ENCODE data around the gene PTPRD.

PTPRD gene

DNA sequence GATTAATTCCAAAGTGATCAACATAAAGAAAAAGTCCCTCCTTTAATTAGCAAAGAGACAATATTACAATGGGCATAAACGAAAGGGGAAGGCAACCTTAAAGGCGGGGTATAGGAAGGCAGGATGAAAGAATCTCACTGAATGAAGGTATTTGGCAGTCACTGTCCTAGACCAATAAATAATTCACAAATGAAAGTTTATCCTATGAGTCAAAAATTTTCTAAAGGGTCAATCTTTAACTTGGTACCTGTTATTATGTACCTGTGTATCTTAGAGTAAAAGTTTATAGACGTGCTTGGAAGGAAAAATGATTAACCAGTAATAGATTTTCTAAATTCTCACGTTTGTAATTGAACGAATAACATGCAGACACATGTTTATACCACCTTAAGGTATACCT is 1867.5 kb downstream of the PTPRD start:
- Histone ChIP-seq H3K36me3 (ENCODE audit: control insufficient read depth in 2 of 2, insufficient read depth in 1 of 2, low read length in 2 of 2) (no peaks in the 10 kb centered on the region), H3K4me1 (ENCODE audit: control insufficient read depth, insufficient read depth, low read length) (no peaks in the 10 kb centered on the region), H3K9me3 (ENCODE audit: control insufficient read depth, insufficient read depth, low read depth, low read length) (no peaks in the 10 kb centered on the region), H3K4me3 (ENCODE audit: low read depth, low read length) (no peak overlapping the region), H3K27ac (ENCODE audit: extremely low read depth, low read depth, low read length) (no peak overlapping the region)
- TF ChIP-seq, protein P1, sequence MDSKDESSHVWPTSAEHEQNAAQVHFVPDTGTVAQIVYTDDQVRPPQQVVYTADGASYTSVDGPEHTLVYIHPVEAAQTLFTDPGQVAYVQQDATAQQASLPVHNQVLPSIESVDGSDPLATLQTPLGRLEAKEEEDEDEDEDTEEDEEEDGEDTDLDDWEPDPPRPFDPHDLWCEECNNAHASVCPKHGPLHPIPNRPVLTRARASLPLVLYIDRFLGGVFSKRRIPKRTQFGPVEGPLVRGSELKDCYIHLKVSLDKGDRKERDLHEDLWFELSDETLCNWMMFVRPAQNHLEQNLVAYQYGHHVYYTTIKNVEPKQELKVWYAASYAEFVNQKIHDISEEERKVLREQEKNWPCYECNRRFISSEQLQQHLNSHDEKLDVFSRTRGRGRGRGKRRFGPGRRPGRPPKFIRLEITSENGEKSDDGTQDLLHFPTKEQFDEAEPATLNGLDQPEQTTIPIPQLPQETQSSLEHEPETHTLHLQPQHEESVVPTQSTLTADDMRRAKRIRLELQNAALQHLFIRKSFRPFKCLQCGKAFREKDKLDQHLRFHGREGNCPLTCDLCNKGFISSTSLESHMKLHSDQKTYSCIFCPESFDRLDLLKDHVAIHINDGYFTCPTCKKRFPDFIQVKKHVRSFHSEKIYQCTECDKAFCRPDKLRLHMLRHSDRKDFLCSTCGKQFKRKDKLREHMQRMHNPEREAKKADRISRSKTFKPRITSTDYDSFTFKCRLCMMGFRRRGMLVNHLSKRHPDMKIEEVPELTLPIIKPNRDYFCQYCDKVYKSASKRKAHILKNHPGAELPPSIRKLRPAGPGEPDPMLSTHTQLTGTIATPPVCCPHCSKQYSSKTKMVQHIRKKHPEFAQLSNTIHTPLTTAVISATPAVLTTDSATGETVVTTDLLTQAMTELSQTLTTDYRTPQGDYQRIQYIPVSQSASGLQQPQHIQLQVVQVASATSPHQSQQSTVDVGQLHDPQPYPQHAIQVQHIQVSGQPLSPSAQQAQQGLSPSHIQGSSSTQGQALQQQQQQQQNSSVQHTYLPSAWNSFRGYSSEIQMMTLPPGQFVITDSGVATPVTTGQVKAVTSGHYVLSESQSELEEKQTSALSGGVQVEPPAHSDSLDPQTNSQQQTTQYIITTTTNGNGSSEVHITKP (tag by site-specific recombination; IDR thresholded peaks at IDR 0.05): no peak
- no peak for TF ChIP-seq ZNF785 (tag by site-specific recombination; IDR thresholded peaks at IDR 0.05)
- TF ChIP-seq ZFP3 (tag by site-specific recombination; IDR thresholded peaks at IDR 0.05; ENCODE audit: low read depth): no peak
- no peak for TF ChIP-seq WT1 (tag by site-specific recombination; IDR thresholded peaks at IDR 0.05)
- TF ChIP-seq ZNF211 (tag by site-specific recombination; IDR thresholded peaks at IDR 0.05; ENCODE audit: low read depth): no peak
- no peak for TF ChIP-seq ZNF19 (tag by site-specific recombination; IDR thresholded peaks at IDR 0.05; ENCODE audit: low read depth)
- TF ChIP-seq YY2 (tag by site-specific recombination; IDR thresholded peaks at IDR 0.05): no peak
- no peak for TF ChIP-seq SALL2 (tag by site-specific recombination; IDR thresholded peaks at IDR 0.05; ENCODE audit: borderline replicate concordance)
- TF ChIP-seq, protein P2, sequence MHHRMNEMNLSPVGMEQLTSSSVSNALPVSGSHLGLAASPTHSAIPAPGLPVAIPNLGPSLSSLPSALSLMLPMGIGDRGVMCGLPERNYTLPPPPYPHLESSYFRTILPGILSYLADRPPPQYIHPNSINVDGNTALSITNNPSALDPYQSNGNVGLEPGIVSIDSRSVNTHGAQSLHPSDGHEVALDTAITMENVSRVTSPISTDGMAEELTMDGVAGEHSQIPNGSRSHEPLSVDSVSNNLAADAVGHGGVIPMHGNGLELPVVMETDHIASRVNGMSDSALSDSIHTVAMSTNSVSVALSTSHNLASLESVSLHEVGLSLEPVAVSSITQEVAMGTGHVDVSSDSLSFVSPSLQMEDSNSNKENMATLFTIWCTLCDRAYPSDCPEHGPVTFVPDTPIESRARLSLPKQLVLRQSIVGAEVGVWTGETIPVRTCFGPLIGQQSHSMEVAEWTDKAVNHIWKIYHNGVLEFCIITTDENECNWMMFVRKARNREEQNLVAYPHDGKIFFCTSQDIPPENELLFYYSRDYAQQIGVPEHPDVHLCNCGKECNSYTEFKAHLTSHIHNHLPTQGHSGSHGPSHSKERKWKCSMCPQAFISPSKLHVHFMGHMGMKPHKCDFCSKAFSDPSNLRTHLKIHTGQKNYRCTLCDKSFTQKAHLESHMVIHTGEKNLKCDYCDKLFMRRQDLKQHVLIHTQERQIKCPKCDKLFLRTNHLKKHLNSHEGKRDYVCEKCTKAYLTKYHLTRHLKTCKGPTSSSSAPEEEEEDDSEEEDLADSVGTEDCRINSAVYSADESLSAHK (tag by site-specific recombination; IDR thresholded peaks at IDR 0.05): no peak
- TF ChIP-seq, protein P3, sequence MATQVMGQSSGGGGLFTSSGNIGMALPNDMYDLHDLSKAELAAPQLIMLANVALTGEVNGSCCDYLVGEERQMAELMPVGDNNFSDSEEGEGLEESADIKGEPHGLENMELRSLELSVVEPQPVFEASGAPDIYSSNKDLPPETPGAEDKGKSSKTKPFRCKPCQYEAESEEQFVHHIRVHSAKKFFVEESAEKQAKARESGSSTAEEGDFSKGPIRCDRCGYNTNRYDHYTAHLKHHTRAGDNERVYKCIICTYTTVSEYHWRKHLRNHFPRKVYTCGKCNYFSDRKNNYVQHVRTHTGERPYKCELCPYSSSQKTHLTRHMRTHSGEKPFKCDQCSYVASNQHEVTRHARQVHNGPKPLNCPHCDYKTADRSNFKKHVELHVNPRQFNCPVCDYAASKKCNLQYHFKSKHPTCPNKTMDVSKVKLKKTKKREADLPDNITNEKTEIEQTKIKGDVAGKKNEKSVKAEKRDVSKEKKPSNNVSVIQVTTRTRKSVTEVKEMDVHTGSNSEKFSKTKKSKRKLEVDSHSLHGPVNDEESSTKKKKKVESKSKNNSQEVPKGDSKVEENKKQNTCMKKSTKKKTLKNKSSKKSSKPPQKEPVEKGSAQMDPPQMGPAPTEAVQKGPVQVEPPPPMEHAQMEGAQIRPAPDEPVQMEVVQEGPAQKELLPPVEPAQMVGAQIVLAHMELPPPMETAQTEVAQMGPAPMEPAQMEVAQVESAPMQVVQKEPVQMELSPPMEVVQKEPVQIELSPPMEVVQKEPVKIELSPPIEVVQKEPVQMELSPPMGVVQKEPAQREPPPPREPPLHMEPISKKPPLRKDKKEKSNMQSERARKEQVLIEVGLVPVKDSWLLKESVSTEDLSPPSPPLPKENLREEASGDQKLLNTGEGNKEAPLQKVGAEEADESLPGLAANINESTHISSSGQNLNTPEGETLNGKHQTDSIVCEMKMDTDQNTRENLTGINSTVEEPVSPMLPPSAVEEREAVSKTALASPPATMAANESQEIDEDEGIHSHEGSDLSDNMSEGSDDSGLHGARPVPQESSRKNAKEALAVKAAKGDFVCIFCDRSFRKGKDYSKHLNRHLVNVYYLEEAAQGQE (tag by site-specific recombination; IDR thresholded peaks at IDR 0.05): no peak
- TF ChIP-seq ZSCAN30 (tag by site-specific recombination; IDR thresholded peaks at IDR 0.05): no peak
- TF ChIP-seq ZNF302 (tag by site-specific recombination; IDR thresholded peaks at IDR 0.05; ENCODE audit: low read depth): no peak
- no peak for TF ChIP-seq ZNF214 (tag by site-specific recombination; IDR thresholded peaks at IDR 0.05; ENCODE audit: borderline replicate concordance)
- TF ChIP-seq GLI4 (tag by site-specific recombination; IDR thresholded peaks at IDR 0.05): no peak
- CTCF ChIA-PET: no interaction called here
- POLR2A ChIA-PET: no interaction called here

DNA sequence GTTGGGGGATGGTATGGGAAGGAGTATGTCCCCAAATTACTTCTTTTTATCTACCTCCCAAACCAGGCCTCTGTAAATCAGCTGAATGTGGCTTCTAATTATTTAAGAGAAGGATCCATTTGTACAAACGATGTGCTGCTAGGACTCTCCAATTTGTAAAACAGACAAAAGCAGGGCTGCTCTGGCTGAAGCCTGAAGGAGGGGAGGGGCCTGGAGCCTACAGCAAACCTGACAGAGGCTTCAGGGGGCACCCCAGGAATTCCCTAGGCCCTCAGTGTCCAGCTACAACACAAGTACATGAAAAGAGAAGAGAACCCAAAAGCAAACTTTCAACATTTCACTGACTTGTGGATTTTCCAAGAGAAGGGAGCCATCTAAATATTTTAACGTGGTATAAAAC is 1873.9 kb downstream of the PTPRD start:
- no peak overlapping the region for H3K27ac ChIP-seq (ENCODE audit: extremely low read depth, low read depth, low read length)
- no peaks in the 10 kb centered on the region for H3K9me3 ChIP-seq (ENCODE audit: control insufficient read depth, insufficient read depth, low read depth, low read length)
- ChIA-PET CTCF (interaction anchor here (1.0 to 1.3 kb wide), 2 partner anchors 157 to 203 kb away, joined by 3 to 4 read pairs; no protein-coding TSS in a partner anchor), POLR2A (no interaction called here)
- no peaks in the 10 kb centered on the region for H3K36me3 ChIP-seq (ENCODE audit: control insufficient read depth in 2 of 2, insufficient read depth in 1 of 2, low read length in 2 of 2)
- H3K4me1 ChIP-seq (ENCODE audit: control insufficient read depth, insufficient read depth, low read length): peaks cover 3% of the 10 kb centered on the region; the same call in 1 of the 2 replicates
- no peak overlapping the region for H3K4me3 ChIP-seq (ENCODE audit: low read depth, low read length)
- TF ChIP-seq GLI2 (tag by site-specific recombination; IDR thresholded peaks at IDR 0.05; ENCODE audit: borderline replicate concordance, low read depth): no peak
- no peak for TF ChIP-seq ZNF350 (tag by site-specific recombination; IDR thresholded peaks at IDR 0.05)
- no peak for TF ChIP-seq BCL11A (tag by site-specific recombination; IDR thresholded peaks at IDR 0.05; ENCODE audit: low read depth)
- TF ChIP-seq, protein P4, sequence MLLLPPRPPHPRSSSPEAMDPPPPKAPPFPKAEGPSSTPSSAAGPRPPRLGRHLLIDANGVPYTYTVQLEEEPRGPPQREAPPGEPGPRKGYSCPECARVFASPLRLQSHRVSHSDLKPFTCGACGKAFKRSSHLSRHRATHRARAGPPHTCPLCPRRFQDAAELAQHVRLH (tag by site-specific recombination; IDR thresholded peaks at IDR 0.05): no peak
- no peak for TF ChIP-seq ZNF548 (tag by site-specific recombination; IDR thresholded peaks at IDR 0.05)
- no peak for TF ChIP-seq ZFP69B (tag by site-specific recombination; IDR thresholded peaks at IDR 0.05)
- no peak for TF ChIP-seq SCRT1 (tag by site-specific recombination; IDR thresholded peaks at IDR 0.05; ENCODE audit: borderline replicate concordance)
- TF ChIP-seq, protein P5, sequence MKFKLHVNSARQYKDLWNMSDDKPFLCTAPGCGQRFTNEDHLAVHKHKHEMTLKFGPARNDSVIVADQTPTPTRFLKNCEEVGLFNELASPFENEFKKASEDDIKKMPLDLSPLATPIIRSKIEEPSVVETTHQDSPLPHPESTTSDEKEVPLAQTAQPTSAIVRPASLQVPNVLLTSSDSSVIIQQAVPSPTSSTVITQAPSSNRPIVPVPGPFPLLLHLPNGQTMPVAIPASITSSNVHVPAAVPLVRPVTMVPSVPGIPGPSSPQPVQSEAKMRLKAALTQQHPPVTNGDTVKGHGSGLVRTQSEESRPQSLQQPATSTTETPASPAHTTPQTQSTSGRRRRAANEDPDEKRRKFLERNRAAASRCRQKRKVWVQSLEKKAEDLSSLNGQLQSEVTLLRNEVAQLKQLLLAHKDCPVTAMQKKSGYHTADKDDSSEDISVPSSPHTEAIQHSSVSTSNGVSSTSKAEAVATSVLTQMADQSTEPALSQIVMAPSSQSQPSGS (tag by site-specific recombination; IDR thresholded peaks at IDR 0.05; ENCODE audit: low read depth): no peak
- TF ChIP-seq ZNF785 (tag by site-specific recombination; IDR thresholded peaks at IDR 0.05): no peak
- no peak for TF ChIP-seq ZNF248 (tag by site-specific recombination; IDR thresholded peaks at IDR 0.05)
- no peak for TF ChIP-seq ZNF132 (tag by site-specific recombination; IDR thresholded peaks at IDR 0.05; ENCODE audit: borderline replicate concordance)
- TF ChIP-seq ZNF555 (tag by site-specific recombination; conservative IDR thresholded peaks at IDR 0.05): no peak
